ENCODE data around the gene PTPRD.

PTPRD gene

GRCh38 chr9:8616414-8616813 is 1996.4 kb downstream of the PTPRD start:
- TF ChIP-seq ZNF274 (IDR thresholded peaks at IDR 0.05; ENCODE audit: low read depth, low read length): no peak

DNA sequence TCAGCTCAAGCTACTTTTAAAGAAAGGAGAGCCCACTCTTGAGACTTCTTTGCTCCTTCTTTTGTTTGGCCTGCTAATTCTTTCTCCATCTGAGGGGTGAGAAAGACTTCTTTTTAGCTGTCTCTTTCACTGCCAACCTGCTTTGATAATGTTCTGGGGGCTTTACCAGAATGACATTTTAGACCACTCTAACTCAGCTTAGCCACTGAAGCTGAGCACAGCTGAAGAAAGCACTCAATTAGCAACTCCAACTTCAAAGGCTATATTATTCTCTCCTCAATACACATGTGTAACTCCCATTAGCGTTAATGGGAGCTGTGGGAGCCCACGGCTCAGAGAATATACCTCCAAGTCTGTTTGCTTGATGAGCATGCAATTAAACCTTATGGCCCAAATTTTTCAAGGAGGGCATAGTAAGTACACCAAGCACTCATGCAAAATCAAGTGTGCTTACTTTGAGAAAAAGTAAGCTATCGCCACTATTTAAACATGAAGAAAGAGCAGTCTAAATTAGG is 1997.8 kb downstream of the PTPRD start:
- no peak for TF ChIP-seq ZNF274 (IDR thresholded peaks at IDR 0.05; ENCODE audit: low read depth, low read length)
- H3K4me3 ChIP-seq (ENCODE audit: low read length): no peak overlapping the region

More at GRCh38 chr9:8616414-8616813, 1996.4 kb downstream of the PTPRD start:
- H3K4me3 ChIP-seq (ENCODE audit: low read length): no peak overlapping the region

- no peak for TF ChIP-seq ZNF274 (IDR thresholded peaks at IDR 0.05; ENCODE audit: low read depth, low read length)
These were observed 1999.4 kb downstream of the PTPRD start for GRCh38 chr9:8613346-8613825.

GRCh38 chr9:8611153-8611552 is 2001.6 kb downstream of the PTPRD start:
- no peak overlapping the region for H3K4me3 ChIP-seq (ENCODE audit: low read length)

More at GRCh38 chr9:8613346-8613825, 1999.4 kb downstream of the PTPRD start:
- no peak overlapping the region for H3K4me3 ChIP-seq (ENCODE audit: low read length)

DNA sequence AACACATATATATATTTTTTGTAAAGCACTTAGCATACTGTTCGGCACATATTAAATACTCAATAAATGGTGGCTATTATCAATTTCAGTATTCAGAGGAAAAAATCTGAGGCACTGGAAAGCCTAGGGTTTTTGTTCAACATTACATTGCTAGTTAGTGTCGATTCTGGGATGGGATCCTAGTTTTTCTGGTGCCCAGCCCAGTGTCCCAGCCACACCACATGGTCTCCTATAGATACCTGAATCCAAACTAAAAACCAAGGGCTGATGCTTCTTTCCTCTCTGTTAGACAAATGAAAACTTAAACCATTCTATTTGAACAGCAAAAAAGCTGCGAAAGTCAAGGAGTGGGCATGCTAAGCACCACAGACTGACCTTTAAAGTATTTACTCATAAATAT is 2002.5 kb downstream of the PTPRD start:
- TF ChIP-seq ZNF274 (IDR thresholded peaks at IDR 0.05; ENCODE audit: low read depth, low read length): no peak
- no peak overlapping the region for H3K4me3 ChIP-seq (ENCODE audit: low read length)

More at GRCh38 chr9:8611153-8611552, 2001.6 kb downstream of the PTPRD start:
- no peak for TF ChIP-seq ZNF274 (IDR thresholded peaks at IDR 0.05; ENCODE audit: low read depth, low read length)

DNA sequence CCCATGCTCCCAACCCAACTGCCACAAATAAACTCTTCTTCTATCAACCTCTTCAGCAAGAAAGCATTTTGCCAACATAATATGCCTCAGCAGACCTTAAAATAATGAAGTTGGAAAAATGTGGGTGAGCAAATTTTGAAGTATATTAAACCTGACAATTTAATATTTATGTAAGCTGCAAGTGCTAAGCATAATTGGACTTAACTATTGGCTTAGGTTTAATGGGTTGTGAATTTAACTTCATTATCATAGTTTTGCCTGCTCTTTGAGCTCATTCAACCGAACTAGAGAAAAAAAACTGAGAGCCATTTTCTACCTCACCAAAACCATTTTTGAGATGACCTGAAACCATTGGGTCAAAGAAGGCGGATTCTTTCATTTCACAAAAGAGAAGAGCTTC is 2007.7 kb downstream of the PTPRD start:
- no peak overlapping the region for H3K4me3 ChIP-seq (ENCODE audit: low read length)
- no peak for TF ChIP-seq ZNF274 (IDR thresholded peaks at IDR 0.05; ENCODE audit: low read depth, low read length)

DNA sequence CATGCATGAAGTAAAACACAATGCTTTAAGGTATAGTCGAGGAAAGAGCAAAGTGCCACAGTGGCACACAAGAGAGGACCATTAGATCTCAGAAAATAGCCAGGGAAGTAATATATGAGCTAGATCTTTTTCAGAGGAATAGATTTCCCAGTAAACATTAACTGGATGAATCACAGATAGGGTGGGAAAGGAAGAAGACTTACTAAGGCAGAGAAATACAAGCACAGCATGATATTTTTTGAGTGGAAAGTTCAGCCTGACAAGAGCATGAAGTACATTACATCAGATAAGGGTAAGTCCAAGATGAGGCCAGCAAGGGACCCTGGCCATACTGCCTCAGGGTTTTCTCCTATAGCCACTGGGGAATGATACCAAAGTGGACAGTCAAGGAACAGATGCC is 2008.6 kb downstream of the PTPRD start:
- H3K4me3 ChIP-seq (ENCODE audit: low read length): no peak overlapping the region
- TF ChIP-seq ZNF274 (IDR thresholded peaks at IDR 0.05; ENCODE audit: low read depth, low read length): no peak

DNA sequence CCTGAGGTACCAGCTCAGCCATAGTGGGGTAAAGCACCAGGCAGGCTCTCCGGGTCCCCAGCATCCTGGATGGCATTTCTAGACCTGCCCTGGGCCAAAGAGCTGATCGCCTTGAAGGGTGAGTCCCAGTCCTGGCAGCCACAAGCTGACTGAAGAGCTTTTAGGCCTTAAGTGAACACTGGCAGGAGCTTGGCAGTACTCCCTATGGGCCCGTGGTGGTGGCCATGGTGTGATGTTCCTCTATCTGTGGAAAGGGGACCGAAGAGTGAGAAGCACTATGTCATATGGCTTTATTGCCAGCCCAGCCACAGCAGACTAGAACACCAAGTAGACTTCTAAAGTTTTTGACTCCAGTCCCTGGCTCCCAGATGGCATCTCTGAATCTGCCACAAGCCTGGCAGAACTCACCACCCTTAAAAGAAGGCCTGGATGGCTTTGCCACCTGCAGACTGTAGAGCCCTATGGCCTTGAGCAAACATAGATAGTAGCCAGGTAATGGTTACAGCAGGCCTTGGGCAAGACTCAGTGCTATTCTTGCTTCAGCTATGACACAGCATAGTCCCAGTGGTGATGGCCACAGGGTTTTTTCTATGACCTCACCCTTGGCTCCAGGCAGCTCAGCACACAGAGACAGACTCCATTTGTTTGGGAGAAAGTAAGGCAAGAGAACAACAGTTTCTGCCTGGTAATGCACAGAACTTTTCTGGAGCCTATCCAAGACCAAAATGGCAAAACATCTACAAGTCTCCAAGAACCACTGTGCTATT is 2011.7 kb downstream of the PTPRD start:
- no peak overlapping the region for H3K4me3 ChIP-seq (ENCODE audit: low read length)
- TF ChIP-seq ZNF274 (IDR thresholded peaks at IDR 0.05; ENCODE audit: low read depth, low read length): no peak

DNA sequence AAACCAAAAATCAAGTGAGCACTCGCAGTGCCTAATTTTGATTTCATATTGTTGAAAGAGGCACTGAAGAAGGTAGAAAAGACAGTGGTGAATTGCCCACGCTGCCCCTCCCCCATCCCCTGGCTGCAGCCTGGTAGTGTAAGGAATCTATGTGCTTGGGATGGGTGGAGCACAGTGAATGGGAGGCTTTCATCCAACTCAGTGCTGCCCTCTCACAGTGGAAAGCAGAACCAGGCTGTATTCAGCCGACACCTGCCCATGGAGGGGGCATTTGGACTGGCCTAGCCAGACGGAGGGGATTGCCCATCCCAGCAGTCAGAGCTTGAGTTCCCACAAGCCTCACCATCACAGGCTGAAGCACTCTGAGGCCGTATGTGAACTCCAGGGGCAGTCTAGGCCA is 2012.9 kb downstream of the PTPRD start:
- TF ChIP-seq ZNF274 (IDR thresholded peaks at IDR 0.05; ENCODE audit: low read depth, low read length): no peak

DNA sequence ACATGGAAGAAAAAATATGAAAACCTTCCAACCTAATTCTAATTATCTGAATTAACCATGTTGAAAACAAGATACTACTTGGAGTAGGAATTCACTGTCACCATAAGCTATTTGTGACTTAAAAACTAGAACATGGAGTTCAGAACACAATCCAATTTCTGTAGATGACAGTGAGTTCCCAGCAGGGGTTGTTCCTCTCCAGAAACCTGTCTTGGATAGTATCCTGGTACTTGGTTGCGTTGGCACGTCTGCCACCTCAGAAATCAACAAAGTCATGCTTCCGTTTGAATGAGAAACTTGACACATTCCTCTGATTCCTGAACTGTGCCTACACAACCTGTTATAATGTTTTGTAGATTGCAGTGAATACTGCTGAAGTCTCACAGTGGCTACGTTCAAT is 2023.3 kb downstream of the PTPRD start:
- no peak for TF ChIP-seq ZNF274 (IDR thresholded peaks at IDR 0.05; ENCODE audit: low read depth, low read length)
- no peak overlapping the region for H3K4me3 ChIP-seq (ENCODE audit: low read length)

More for the DNA sequence above, 2012.9 kb downstream of the PTPRD start:
- no peak overlapping the region for H3K4me3 ChIP-seq (ENCODE audit: low read length)

DNA sequence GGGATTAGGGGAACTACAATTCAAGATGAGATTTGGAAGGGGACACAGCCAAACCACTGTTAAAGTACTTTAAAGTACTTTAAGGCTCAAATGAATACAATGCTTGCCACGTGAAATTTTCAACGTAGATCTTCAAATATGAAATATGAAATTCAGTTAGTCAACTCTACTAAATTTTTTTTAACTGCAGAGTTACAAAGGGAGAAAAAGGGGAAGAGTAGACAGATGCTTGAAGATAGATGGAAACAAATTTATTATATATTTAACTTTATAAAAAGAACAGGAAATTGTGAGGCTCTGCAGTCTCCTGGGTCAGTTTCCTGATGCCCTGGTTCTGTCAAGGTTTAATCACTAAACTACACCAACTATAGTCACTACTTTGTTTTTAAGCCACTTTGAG is 2027.8 kb downstream of the PTPRD start:
- no peak for TF ChIP-seq ZNF274 (IDR thresholded peaks at IDR 0.05; ENCODE audit: low read depth, low read length)
- H3K4me3 ChIP-seq (ENCODE audit: low read length): no peak overlapping the region

- no peak overlapping the region for H3K4me3 ChIP-seq (ENCODE audit: low read length)
- no peak for TF ChIP-seq ZNF274 (IDR thresholded peaks at IDR 0.05; ENCODE audit: low read depth, low read length)
These were observed 2033.1 kb downstream of the PTPRD start for GRCh38 chr9:8579661-8580060.

DNA sequence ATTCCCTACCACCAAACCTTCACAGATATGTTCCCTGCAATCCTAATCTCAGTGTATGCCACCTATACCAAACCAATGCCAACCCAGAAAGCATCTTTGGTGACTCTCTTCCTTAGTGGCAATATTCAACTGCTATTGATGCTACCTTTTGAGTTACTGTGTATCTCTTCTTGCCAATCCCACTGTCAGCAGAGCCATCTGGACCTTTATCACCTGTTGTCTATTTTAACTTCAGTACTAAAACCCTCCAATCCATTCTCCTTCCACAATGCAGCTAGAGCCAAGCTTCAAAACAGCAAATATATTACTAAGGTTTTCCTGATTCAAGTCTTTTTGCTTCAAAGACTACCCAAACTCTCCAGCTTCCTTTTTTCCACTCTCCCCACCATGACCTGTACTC is 2036.1 kb downstream of the PTPRD start:
- no peak for TF ChIP-seq ZNF274 (IDR thresholded peaks at IDR 0.05; ENCODE audit: low read depth, low read length)
- no peak overlapping the region for H3K4me3 ChIP-seq (ENCODE audit: low read length)

- no peak overlapping the region for H3K4me3 ChIP-seq (ENCODE audit: low read length)
- TF ChIP-seq ZNF274 (IDR thresholded peaks at IDR 0.05; ENCODE audit: low read depth, low read length): no peak
These were observed 2038.0 kb downstream of the PTPRD start for GRCh38 chr9:8574846-8575245.

- no peak overlapping the region for H3K4me3 ChIP-seq (ENCODE audit: low read length)
- TF ChIP-seq ZNF274 (IDR thresholded peaks at IDR 0.05; ENCODE audit: low read depth, low read length): no peak
These were observed 2040.6 kb downstream of the PTPRD start for GRCh38 chr9:8572209-8572608.

Measured in GM08714 (cell line).